OCI-M1 (cell line): ENCODE measurements around the gene SHISA6.

Source experiments
- DNase-seq: peaks from one replicate; lab custom pipeline; 2025; lab: John Stamatoyannopoulos, UW

SHISA6 gene

GRCh38 chr17:11589716-11590115 lies 348.7 kb downstream of the SHISA6 start:
- no peak for DNase-seq

- no peak for DNase-seq
Observed at GRCh38 chr17:11598274-11599221, 357.5 kb downstream of the SHISA6 start, which contains the start of gene DNAH9. TSS of gene DNAH9 (plus strand) at chr17:11598470. CDS start at chr17:11598499, 29 bp downstream.

- no peak for DNase-seq
Observed at GRCh38 chr17:11601661-11602060, 360.6 kb downstream of the SHISA6 start.

GRCh38 chr17:11608396-11608795 lies 367.4 kb downstream of the SHISA6 start:
- peak; percentile 0 for DNase-seq

- no peak for DNase-seq
Observed at GRCh38 chr17:11610999-11611566, 370.1 kb downstream of the SHISA6 start.

- no peak for DNase-seq
Observed at GRCh38 chr17:11612956-11613355, 371.9 kb downstream of the SHISA6 start.
